ENCODE data around the gene SH3PXD2A. TPM values are rescaled to one million over a fixed set of nuclear protein-coding genes. Genes with fewer than 3 reads are reported as not detected.

Gene SH3PXD2A
- total RNA-seq, 1 experiment from 2014 or later: 13.4 TPM

DNA sequence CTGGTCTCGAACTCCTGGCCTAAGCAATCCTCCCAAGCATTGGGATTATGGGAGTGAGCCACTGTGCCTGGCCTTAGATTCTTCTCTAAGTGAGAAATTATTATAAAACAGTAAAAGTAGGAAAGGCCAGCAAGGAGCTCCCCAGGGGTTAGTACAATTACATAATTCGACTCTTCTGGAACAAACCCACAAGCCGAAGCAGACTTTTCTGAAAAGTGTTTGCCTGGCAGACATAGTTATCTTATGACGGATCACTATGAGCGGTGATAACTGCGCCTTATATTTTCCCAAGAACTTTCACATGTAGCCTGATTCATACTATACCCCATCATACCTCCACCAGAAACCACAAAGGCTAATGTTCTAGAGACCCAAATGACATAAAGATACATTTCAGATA, 30.2 kb upstream of the SH3PXD2A start:
- Histone ChIP-seq H3K9me3 (replicated peaks) (no peaks in the 10 kb centered on the region), H3K4me3 (no peak overlapping the region), H3K4me1 (replicated peaks) (peaks cover 14% of the 10 kb centered on the region), H3K27ac (no peak overlapping the region), H3K27me3 (replicated peaks) (no peaks in the 10 kb centered on the region), H3K36me3 (peaks cover 3% of the 10 kb centered on the region)
- DNase-seq (ENCODE audit: low read depth in 1 of 2, low spot score in 2 of 2): no peak

DNA sequence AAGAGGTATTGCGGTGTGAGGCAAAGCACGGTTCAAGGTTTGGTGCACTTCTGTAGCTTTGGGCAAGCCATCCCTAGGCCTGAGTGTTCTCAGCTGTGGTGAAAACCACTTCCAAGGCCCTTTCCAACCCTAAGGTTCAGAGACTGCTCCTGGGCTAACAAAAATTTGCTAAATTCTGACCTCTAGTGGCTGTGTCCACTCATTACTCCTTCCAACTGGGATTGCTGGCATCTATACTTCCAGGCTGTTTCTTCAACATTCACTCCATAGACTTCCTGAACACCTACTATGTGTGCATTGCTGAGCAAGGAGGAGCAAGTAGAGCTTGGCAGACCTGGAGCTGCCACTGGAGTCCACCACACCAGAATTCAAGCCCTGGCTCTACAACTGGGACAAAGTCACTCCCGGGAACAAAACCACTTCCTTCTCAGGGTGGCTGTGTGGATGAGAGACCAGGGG, 29.3 kb upstream of the SH3PXD2A start:
- peaks cover 3% of the 10 kb centered on the region for H3K36me3 ChIP-seq
- no peak overlapping the region for H3K4me3 ChIP-seq
- H3K27me3 ChIP-seq (replicated peaks): no peaks in the 10 kb centered on the region
- no peaks in the 10 kb centered on the region for H3K9me3 ChIP-seq (replicated peaks)
- H3K4me1 ChIP-seq (replicated peaks): peaks cover 14% of the 10 kb centered on the region
- DNase-seq (ENCODE audit: low read depth in 1 of 2, low spot score in 2 of 2): peak in 1 of 2 experiments; percentile 42
- no peak overlapping the region for H3K27ac ChIP-seq

DNA sequence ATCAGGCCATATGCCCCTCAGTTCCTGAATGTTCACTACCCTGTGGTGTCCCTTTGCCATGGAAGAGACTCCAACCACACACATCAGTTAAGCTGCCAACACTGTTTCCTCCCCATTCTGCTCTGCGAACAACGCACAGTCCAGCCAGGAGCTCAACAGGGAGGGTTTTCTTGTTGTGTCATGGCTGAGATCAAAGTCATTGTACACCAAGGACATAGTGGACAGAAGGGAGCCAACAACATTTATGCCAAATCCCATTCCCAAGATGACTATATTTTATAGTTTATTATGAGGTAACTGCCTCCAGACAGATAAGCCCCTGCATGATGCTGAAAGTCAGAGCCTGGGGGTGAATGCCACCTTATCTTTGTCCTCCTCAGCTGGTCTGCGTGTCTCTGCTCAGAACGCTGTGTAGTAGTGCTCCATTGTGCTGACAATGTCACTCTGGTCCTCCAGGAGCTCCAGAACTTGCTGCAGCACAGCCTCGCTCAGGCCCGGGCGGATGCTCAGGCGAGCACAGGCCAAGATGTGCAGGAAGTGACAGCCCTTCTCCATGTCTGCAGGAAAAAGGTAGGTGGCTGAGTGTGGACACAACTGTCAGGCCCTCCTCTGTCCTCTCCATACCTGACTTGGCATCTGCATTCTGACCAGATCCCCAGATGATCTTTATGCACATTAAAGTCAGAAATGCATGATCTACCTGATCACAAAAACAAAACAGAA, 27.1 kb upstream of the SH3PXD2A start:
- Histone ChIP-seq H3K9me3 (replicated peaks) (no peaks in the 10 kb centered on the region), H3K4me1 (replicated peaks) (no peaks in the 10 kb centered on the region), H3K27ac (no peak overlapping the region), H3K36me3 (peaks cover 3% of the 10 kb centered on the region), H3K4me3 (no peak overlapping the region), H3K27me3 (replicated peaks) (no peaks in the 10 kb centered on the region)
- DNase-seq (ENCODE audit: low read depth in 1 of 2, low spot score in 2 of 2): no peak

DNA sequence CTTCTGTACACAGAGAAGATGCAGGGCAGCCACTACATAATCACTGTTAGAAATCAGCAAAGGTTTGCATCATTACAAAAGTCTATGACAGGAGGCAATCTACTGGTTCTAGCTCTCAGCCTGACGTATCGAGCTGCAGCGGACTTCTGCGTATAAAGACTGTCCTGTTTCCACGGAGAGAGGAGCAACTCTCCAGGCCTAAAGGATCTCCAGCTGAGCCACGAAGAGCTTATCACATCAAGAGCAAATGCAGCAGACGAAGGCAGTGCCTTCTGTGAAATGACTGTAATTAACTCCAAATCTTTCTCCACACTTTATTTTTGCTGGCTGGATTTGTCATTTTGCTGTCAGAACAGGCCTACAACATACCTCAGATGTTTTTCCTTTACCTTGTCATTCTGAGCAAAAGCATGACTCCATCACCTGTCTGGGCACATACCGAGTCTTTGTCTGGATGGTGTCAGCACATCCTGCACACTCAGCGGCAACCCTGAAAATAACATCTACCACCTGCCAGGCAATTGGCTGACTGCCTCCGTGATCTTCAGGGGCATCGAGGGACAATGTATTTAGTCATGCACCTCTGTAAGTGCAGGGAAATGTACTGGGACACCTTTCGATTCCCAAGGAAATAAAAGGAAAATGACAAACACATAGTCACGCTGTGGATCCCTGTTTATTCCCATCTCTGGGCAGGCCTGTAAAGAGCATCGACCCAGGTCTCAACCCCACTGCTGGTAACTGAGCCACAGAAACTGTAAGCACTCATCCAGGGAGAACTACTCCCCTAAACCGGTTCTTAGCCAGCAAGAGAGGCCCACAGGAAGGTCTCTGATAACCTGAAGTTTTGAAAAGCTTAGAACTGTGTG, 26.3 kb upstream of the SH3PXD2A start:
- Histone ChIP-seq H3K27me3 (replicated peaks) (no peaks in the 10 kb centered on the region), H3K36me3 (no peaks in the 10 kb centered on the region; the same call in 1 of the 2 replicates), H3K4me3 (no peak overlapping the region), H3K4me1 (replicated peaks) (no peaks in the 10 kb centered on the region), H3K9me3 (replicated peaks) (no peaks in the 10 kb centered on the region), H3K27ac (no peak overlapping the region)
- DNase-seq (ENCODE audit: low read depth in 1 of 2, low spot score in 2 of 2): no peak

DNA sequence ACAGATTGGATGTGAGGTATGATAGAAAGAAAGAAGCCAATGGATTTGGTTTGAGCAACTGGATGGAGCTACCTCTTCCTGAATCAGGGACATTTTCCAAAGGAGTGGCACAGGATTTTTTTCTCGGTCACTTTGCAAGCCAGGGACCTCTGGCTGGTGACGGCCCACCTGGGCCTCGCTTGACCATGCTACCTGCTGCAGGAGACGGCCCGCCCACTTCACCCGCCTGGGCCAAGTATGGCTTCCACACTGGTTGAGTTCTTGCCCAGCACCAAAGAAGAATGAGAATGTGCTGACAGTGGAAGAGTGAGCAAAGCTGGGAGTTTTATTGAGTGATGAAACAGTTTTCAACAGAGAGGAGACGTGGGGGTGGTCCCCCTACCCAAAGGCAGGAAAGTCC, 24.5 kb upstream of the SH3PXD2A start:
- H3K36me3 ChIP-seq: no peaks in the 10 kb centered on the region; the same call in 1 of the 2 replicates
- no peaks in the 10 kb centered on the region for H3K4me1 ChIP-seq (replicated peaks)
- no peak for DNase-seq (ENCODE audit: low read depth in 1 of 2, low spot score in 2 of 2)

DNA sequence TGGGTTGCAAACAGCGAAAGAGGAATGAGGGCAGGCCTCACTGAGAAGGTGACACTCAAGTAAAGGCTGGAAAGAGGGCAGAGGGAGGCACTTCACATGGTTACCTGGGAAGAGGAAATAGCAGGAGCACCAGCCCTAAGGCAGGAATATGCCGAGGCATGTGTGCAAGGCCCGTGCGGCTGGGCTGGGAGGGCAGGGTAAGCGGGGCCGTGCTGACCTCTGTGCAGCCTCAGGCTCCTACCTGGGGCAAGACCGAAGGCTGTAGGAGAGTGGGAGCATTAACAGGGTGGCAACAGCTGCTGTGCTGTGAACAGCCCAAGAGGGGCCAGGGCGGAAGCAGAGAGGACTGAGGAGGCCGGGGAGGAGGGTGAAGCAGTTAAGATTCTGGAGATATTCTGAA, 24.0 kb upstream of the SH3PXD2A start:
- Histone ChIP-seq H3K27ac (no peak overlapping the region), H3K4me3 (no peak overlapping the region), H3K9me3 (replicated peaks) (no peaks in the 10 kb centered on the region), H3K4me1 (replicated peaks) (no peaks in the 10 kb centered on the region), H3K36me3 (no peaks in the 10 kb centered on the region; the same call in 1 of the 2 replicates), H3K27me3 (replicated peaks) (no peaks in the 10 kb centered on the region)
- no peak for DNase-seq (ENCODE audit: low read depth in 1 of 2, low spot score in 2 of 2)

More for the DNA sequence above, 24.5 kb upstream of the SH3PXD2A start:
- no peaks in the 10 kb centered on the region for H3K9me3 ChIP-seq (replicated peaks)
- no peak overlapping the region for H3K4me3 ChIP-seq
- no peaks in the 10 kb centered on the region for H3K27me3 ChIP-seq (replicated peaks)
- H3K27ac ChIP-seq: no peak overlapping the region

DNA sequence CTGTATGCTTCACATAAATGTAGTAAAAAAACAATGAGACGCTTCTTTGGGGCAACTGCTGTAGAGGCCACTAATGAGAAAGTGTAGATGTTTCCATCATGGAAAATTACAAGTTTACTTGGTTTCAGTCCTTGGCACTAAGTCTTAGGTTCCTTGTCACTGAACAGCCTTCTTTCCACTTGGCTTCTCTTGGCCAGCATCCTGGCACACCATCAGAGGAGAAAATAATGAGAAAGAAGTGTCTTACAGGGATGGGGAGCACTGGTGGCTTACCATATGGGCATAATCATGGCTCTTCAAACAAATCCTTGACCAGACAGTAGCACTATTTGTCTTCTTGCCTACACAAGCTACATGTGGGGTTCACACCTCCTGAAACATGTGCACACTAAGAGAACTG, 22.5 kb upstream of the SH3PXD2A start:
- no peak for DNase-seq (ENCODE audit: low read depth in 1 of 2, low spot score in 2 of 2)
- H3K27ac ChIP-seq: no peak overlapping the region
- no peaks in the 10 kb centered on the region for H3K4me1 ChIP-seq (replicated peaks)
- no peaks in the 10 kb centered on the region for H3K9me3 ChIP-seq (replicated peaks)
- no peaks in the 10 kb centered on the region; the same call in 1 of the 2 replicates for H3K36me3 ChIP-seq
- H3K4me3 ChIP-seq: no peak overlapping the region
- no peaks in the 10 kb centered on the region for H3K27me3 ChIP-seq (replicated peaks)

DNA sequence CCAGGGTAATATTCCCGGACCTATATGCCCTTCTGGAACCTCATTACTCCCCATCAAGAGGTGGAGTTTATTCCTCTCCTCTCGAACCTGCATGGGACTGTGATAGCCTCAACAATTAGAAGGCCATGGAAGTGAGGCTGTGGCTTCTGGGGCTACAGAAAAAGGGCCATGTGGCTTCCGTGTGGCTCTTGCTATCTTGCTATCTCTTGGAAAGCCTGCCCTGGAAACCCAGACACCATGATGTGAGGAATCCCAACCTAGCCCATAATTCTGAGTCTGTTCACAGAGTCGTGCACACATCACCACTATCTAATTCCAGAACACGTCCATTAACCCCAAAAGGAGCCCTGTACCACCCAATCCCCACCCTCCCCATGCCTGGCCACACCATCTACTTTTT, 20.8 kb upstream of the SH3PXD2A start:
- Histone ChIP-seq H3K4me3 (no peak overlapping the region), H3K9me3 (replicated peaks) (no peaks in the 10 kb centered on the region), H3K27me3 (replicated peaks) (no peaks in the 10 kb centered on the region), H3K36me3 (no peaks in the 10 kb centered on the region; the same call in 1 of the 2 replicates), H3K4me1 (replicated peaks) (no peaks in the 10 kb centered on the region), H3K27ac (no peak overlapping the region)
- DNase-seq (ENCODE audit: low read depth in 1 of 2, low spot score in 2 of 2): no peak

DNA sequence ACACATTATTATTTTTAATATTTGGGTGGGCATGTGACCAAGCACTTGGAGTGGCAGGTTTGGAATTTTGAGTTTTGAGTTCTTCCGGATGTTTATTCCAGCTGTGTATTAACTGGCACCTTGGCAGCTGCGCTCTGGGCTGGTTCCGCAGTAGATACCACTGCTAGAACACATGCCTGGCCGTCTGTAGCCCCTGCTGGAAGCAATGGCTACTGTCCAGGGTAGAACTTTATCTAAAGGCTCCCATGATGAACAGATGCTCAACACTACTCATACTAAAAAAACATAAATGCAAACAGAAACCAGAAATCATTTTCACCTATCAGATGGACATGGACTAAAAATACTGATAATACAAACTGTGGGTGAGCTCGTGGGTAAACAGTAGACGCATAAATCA, 19.4 kb upstream of the SH3PXD2A start:
- DNase-seq (ENCODE audit: low read depth in 1 of 2, low spot score in 2 of 2): no peak
- no peaks in the 10 kb centered on the region; the same call in 1 of the 2 replicates for H3K36me3 ChIP-seq
- no peak overlapping the region for H3K4me3 ChIP-seq
- no peak overlapping the region for H3K27ac ChIP-seq
- H3K9me3 ChIP-seq (replicated peaks): no peaks in the 10 kb centered on the region
- no peaks in the 10 kb centered on the region for H3K27me3 ChIP-seq (replicated peaks)
- H3K4me1 ChIP-seq (replicated peaks): no peaks in the 10 kb centered on the region

DNA sequence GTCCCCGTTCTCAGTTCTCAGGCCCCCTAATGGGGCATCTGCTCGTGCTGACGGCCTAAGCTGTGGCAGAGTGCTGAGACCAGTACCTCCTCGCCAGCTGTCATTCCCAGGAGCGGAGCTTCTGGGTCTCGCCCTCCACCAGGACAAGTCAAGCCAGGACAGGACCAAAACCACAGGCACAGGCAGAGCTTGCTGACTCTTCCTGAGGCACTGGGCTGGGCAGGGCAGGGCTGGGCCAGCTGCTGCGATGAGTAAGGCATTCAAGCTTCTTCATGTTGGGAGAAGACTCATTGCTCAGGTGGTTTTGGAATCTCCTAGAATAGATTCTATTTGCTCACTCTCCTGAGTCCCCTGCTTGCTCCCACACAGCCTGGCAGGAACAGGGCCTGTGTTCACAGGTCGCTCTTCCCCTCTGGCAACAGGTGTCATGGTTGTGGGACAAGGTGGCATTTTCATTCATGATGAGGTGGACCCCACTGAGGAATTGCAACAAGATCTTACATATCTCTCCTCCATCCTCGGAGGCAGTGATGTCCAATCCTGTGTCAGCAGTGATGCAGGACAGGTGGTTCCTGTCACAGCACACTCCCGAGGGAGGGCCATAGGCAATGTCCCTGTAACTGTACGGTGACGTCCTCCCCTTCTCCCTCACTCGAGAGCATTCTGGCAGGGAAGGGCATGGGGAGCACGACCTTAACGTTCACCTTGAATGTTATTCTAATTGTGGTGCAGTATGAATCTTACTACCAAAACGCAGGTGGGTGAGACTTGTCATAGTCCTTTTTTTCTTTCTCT, 17.0 kb upstream of the SH3PXD2A start:
- Histone ChIP-seq H3K27ac (no peak overlapping the region), H3K9me3 (replicated peaks) (no peaks in the 10 kb centered on the region), H3K4me3 (no peak overlapping the region), H3K4me1 (replicated peaks) (no peaks in the 10 kb centered on the region), H3K36me3 (no peaks in the 10 kb centered on the region), H3K27me3 (replicated peaks) (peaks cover 8% of the 10 kb centered on the region)
- no peak for DNase-seq (ENCODE audit: low read depth in 1 of 2, low spot score in 2 of 2)

DNA sequence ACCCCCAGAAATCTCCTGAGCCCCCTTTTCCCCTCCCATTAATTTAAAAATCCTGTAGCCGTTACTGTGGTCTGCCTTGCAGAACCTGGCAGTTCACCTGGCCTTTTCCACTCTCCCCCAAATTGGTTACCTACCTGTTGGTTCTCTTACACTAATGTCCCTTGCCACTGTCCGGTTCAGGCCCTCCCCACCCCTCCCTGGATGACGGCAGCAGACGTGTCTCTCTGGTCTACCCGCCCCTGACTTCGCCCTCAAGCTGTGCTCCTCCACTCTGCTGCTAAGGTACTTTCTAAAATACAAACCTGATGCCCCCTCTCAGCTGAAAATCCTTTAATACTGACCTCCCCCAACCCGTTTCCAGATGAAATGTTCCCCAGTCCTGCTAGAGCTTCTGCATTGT, 15.6 kb upstream of the SH3PXD2A start:
- no peaks in the 10 kb centered on the region for H3K4me1 ChIP-seq (replicated peaks)
- H3K36me3 ChIP-seq: no peaks in the 10 kb centered on the region
- DNase-seq (ENCODE audit: low read depth in 1 of 2, low spot score in 2 of 2): no peak
- no peak overlapping the region for H3K4me3 ChIP-seq
- H3K9me3 ChIP-seq (replicated peaks): no peaks in the 10 kb centered on the region
- no peak overlapping the region for H3K27ac ChIP-seq
- H3K27me3 ChIP-seq (replicated peaks): peaks cover 8% of the 10 kb centered on the region

DNA sequence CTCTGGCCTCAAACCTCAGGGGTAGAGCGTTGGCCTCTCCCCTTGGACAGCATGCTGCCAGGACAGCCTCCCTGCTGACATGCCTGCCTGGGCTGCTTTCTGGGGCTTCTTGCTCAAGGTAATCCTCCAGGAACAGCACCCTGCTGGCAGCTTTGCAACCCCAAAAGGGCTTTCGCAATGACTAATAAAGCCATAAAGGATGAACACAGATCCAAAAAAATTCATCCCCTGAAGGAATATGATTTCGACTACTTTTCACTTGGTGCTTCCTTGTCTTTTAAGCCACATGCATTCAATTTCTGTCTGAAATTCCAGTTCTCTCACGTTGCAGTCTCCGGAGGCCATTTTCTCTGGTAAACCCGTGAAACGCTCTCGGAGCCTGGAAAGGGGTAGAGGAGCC, 15.1 kb upstream of the SH3PXD2A start:
- Histone ChIP-seq H3K9me3 (replicated peaks) (no peaks in the 10 kb centered on the region), H3K27ac (no peak overlapping the region)

DNA sequence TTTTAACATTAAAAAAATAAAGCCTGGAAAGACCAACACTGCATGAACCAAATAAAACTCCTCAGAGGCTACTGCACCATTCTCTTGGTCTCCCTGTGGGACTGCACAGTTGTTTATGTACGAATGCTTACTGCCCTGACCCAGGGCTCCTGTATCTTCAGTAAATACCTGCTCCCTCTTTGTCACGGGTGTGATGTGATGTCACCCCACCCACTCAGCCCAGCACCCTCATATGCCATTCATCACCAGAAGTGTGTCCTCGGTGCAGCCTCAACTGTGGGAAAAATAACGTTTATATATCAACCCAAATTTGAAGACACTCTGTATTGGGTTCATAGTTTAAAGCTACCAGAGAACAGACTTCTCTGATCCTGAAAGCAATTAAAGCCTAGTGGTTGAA, 14.0 kb upstream of the SH3PXD2A start:
- H3K4me1 ChIP-seq (replicated peaks): no peaks in the 10 kb centered on the region
- no peaks in the 10 kb centered on the region for H3K9me3 ChIP-seq (replicated peaks)
- no peak overlapping the region for H3K4me3 ChIP-seq
- H3K27ac ChIP-seq: no peak overlapping the region
- no peak for DNase-seq (ENCODE audit: low read depth in 1 of 2, low spot score in 2 of 2)
- peaks cover 8% of the 10 kb centered on the region for H3K27me3 ChIP-seq (replicated peaks)
- no peaks in the 10 kb centered on the region for H3K36me3 ChIP-seq

More for the DNA sequence above, 15.1 kb upstream of the SH3PXD2A start:
- Histone ChIP-seq H3K27me3 (replicated peaks) (peaks cover 8% of the 10 kb centered on the region), H3K4me3 (no peak overlapping the region), H3K4me1 (replicated peaks) (no peaks in the 10 kb centered on the region), H3K36me3 (no peaks in the 10 kb centered on the region)
- DNase-seq (ENCODE audit: low read depth in 1 of 2, low spot score in 2 of 2): no peak
